Heart right ventricle (tissue), 16 donors: ENCODE measurements around the gene FUBP3. TPM values are rescaled to one million over a fixed set of nuclear protein-coding genes. Genes with fewer than 3 reads are reported as not detected.

Experiments used
- ATAC-seq, 8 donors: fragments of 200-7000 bp; cut with Tn5 transposase; one replicate each; pipeline ENCODE4 v1.9.1; 2020; ENCODE audit warnings: mild to moderate bottlenecking in 8 of 8, moderate library complexity in 8 of 8, moderate number of reproducible peaks in 1 of 8
- DNase-seq, 2 donors: peaks; one replicate each; pipeline ENCODE4 v3.0.0-alpha.2; 2020
- H3K27ac ChIP-seq, 10 donors: fragments of 200-600 bp; sonication (generic) in 2 of 10; one replicate each; pipeline versions ENCODE4 v1.5.0 to v1.8.0; 2020 to 2022; ENCODE audit warnings: mild to moderate bottlenecking in 3 of 10
- H3K27me3 ChIP-seq, 7 donors: fragments of 200-600 bp; one replicate each; pipeline ENCODE4 v1.8.0; 2021 to 2022; ENCODE audit warnings: mild to moderate bottlenecking in 2 of 7
- H3K36me3 ChIP-seq, 9 donors: fragments of 200-600 bp; sonication (generic) in 1 of 9; one replicate each; pipeline versions ENCODE4 v1.5.0 to v1.8.0; 2020 to 2022; ENCODE audit warnings: mild to moderate bottlenecking in 2 of 9
- H3K4me1 ChIP-seq, 9 donors: fragments of 200-600 bp; sonication (generic) in 1 of 9; one replicate each; pipeline versions ENCODE4 v1.5.0 to v1.8.0; 2020 to 2022; ENCODE audit warnings: mild to moderate bottlenecking in 4 of 9
- H3K4me3 ChIP-seq, 10 donors: fragments of 200-600 bp; sonication (generic) in 2 of 10; one replicate each; pipeline versions ENCODE4 v1.5.0 to v1.8.0; 2020 to 2022; ENCODE audit warnings: mild to moderate bottlenecking in 7 of 10, moderate library complexity in 2 of 10
- H3K9me3 ChIP-seq, 11 donors: fragments of 200-600 bp in 10 of 11; sonication (generic) in 2 of 11; one replicate each; pipeline versions ENCODE4 v1.5.0 to v1.8.0; 2013 to 2022; ENCODE audit warnings: mild to moderate bottlenecking in 2 of 11, control low read depth in 1 of 11, moderate library complexity in 1 of 11
- WGBS, 2 donors: extraction: QIAGEN DNeasy Blood & Tissue Kit; methylation state at CpG; one replicate each; pipeline ENCODE4 v1.1.7; 2013; ENCODE audit warnings: inconsistent platforms in 1 of 2; 5-methylcytosine and 5-hydroxymethylcytosine counted together
- intact Hi-C, 10 donors: fragments of 100-400 bp; cut with DNase I; formaldehyde crosslinking; loops; one replicate each; pipeline versions ENCODE4 v1.11.1 to v1.14.2; 2022
- polyA plus RNA-seq, 2 donors: library from polyadenylated mRNA; stranded (reverse); fragments of 200-250 nt; gene quantifications; one replicate each; pipeline ENCODE4 v1.2.3, GENCODE V29; 2013
- total RNA-seq, 10 donors: library from RNA; stranded (reverse); fragmentation: NEBNext Ultra II Directional in 3 of 10; extraction: Animal tissue kit (Norgen Biotek cat#: 25700) in 3 of 10; gene quantifications; one replicate each; pipeline versions ENCODE4 v1.2.1 to v1.2.4, GENCODE V29; 2021 to 2023
- TF ChIP-seq, protein P1 (sequence below), 9 donors: fragments of 200-600 bp; sonication (generic) in 2 of 9; IDR thresholded peaks; one replicate each; pipeline versions ENCODE4 v1.5.0 to v1.8.0; 2021 to 2022; ENCODE audit warnings: antibody characterized with exemption in 9 of 9, mild to moderate bottlenecking in 5 of 9, moderate library complexity in 1 of 9
- donor health status: Arrhythmogenic right ventricular cardiomyopathy.
- donor health status: ischemic (EF 13 %, LVEDD 7.1; RV severe dilation, severe dysfunction).
- donor health status: healthy with polysubstance abuse.
- donor health status: DM: no; HTN: yes; CAD: no.
- donor health status: DM: no; HTN: no; CAD: no.
- donor health status: ischemic (EF 25% LVEDD 6.9; RV normal size, moderate dysfunction).
- donor health status: ischemic (EF 25% LVEDD 5.7; RV mildly dilated, moderate dysfunction).
- donor health status: healthy.
- donor health status: DM: yes; HTN: yes; CAD: no.
- donor health status: Ischemic cardiomyopathy.
- donor health status: ischemic (EF 35%, LVEDD 5.7; RV mildly dilated, moderate dysfunction).
- donor health status: nonischemic (EF 11% LVEDD 7.7; RV severe dilation, severe dysfunction).
- donor health status: DM: yes; HTN: yes; CAD: no.
- donor health status: PGD.
- donor health status: ischemic (EF 29% LVEDD 5.4; RV normal size, mild dysfunction).
- donor health status: nonischemic (EF 23%, LVEDD 6.1; RV moderate dilation, normal function).

FUBP3 gene
- total and polyA plus RNA-seq, 12 donors, result 16.8 to 40.3 (median 26.9) TPM

DNA sequence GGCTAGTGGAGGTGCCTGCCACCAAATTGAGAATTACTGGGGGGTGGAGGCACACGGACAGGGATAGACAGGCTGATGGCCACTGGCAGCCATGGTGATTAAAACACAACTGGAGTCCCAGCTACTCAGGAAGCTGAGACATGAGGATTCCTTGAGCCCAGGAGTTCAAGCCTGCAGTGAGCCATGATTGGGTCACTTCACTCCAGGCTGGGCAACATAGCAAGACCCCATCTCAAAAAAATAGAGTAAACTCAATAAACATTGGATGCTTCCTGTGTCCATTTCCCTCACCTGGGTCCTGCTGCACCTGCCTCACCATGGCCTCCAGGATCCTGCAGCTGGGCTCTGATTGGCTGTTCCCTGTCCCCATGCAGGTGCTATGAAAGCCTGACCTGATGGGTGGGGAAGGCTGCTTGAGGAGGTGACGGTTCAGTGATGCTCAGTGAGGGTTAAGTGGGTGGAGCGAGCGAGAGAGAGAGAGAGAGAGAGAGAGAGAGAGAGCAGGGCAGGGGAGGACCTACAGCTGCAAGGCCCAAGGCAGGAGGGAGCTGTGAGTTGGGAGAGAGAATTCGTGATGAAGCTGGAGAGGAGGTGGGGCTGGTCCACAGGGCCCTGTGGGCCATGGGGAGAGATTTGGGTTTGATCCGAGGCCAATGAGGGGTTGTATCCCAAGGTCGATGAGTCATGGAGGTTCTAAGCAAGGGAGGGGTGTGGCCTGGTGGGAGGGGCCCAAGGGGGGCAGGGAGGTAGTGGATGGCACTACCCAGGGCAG, 36.7 kb upstream of the FUBP3 start:
- TF ChIP-seq, protein P1, sequence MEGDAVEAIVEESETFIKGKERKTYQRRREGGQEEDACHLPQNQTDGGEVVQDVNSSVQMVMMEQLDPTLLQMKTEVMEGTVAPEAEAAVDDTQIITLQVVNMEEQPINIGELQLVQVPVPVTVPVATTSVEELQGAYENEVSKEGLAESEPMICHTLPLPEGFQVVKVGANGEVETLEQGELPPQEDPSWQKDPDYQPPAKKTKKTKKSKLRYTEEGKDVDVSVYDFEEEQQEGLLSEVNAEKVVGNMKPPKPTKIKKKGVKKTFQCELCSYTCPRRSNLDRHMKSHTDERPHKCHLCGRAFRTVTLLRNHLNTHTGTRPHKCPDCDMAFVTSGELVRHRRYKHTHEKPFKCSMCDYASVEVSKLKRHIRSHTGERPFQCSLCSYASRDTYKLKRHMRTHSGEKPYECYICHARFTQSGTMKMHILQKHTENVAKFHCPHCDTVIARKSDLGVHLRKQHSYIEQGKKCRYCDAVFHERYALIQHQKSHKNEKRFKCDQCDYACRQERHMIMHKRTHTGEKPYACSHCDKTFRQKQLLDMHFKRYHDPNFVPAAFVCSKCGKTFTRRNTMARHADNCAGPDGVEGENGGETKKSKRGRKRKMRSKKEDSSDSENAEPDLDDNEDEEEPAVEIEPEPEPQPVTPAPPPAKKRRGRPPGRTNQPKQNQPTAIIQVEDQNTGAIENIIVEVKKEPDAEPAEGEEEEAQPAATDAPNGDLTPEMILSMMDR (IDR thresholded peaks at IDR 0.05), result no peak
- no peak overlapping the region for H3K27ac ChIP-seq
- no peak overlapping the region for H3K4me3 ChIP-seq
- H3K9me3 ChIP-seq, result no peaks in the 10 kb centered on the region
- DNase-seq (no peak), ATAC-seq (no peak)
- WGBS, 2 donors, result 69 to 73% methylated on average over 7 of the region's 7 CpGs
- intact Hi-C loops, result no loop called here
- H3K4me1 ChIP-seq, result peaks cover 0 to 1% (median 0%) of the 10 kb centered on the region in 9 donors
- H3K36me3 ChIP-seq, result no peaks in the 10 kb centered on the region
- peaks cover 0 to 56% (median 38%) of the 10 kb centered on the region in 7 donors for H3K27me3 ChIP-seq

GRCh38 chr9:130543368-130543767, 36.0 kb upstream of the FUBP3 start:
- no peak for DNase-seq
- TF ChIP-seq, protein P1 (IDR thresholded peaks at IDR 0.05), result no peak
- H3K27me3 ChIP-seq, result peaks cover 0 to 48% (median 32%) of the 10 kb centered on the region in 7 donors

GRCh38 chr9:130543859-130544258, 35.5 kb upstream of the FUBP3 start:
- intact Hi-C loops, result no loop called here
- Histone ChIP-seq H3K27ac (no peak overlapping the region), H3K9me3 (no peaks in the 10 kb centered on the region), H3K36me3 (no peaks in the 10 kb centered on the region), H3K4me3 (no peak overlapping the region), H3K4me1 (no peaks in the 10 kb centered on the region), H3K27me3 (peaks cover 0 to 43% (median 27%) of the 10 kb centered on the region in 7 donors)
- DNase-seq (no peak), ATAC-seq (no peak)
- TF ChIP-seq, protein P1 (IDR thresholded peaks at IDR 0.05), result no peak
- WGBS, 2 donors, result 73 to 81% methylated on average over 6 of the region's 6 CpGs

More at GRCh38 chr9:130543368-130543767, 36.0 kb upstream of the FUBP3 start:
- intact Hi-C loops, result no loop called here
- WGBS, 2 donors, result 70 to 80% methylated on average over 8 of the region's 8 CpGs
- H3K4me1 ChIP-seq, result no peaks in the 10 kb centered on the region
- no peaks in the 10 kb centered on the region for H3K9me3 ChIP-seq
- no peak overlapping the region for H3K27ac ChIP-seq
- H3K4me3 ChIP-seq, result no peak overlapping the region
- peak in 1 of 8 donors; percentile 25 for ATAC-seq
- H3K36me3 ChIP-seq, result no peaks in the 10 kb centered on the region

DNA sequence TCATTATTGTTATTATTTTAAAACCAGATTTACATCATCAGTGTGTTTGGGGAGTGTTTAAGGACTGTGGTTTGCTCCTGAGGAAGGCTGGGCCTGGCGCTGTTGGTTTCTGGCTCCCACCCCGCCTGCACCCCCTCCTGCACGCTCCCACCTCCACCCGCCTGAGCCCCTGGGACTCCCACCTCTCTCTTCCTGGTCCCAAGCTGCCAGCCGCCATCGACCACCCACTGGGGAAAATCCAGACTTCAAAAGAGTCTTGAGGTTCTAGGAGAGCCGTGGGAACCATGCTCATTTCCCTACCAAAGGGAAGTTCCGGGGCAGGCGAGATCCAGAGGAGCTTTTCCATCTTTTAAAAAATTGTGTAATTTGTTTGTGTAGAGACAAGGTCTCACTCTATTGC, 35.0 kb upstream of the FUBP3 start:
- H3K4me1 ChIP-seq, result no peaks in the 10 kb centered on the region
- H3K4me3 ChIP-seq, result no peak overlapping the region
- ATAC-seq (no peak), DNase-seq (no peak)
- intact Hi-C loops, result no loop called here
- H3K9me3 ChIP-seq, result peaks cover 0 to 5% (median 0%) of the 10 kb centered on the region in 11 donors
- TF ChIP-seq, protein P1 (IDR thresholded peaks at IDR 0.05), result no peak
- no peaks in the 10 kb centered on the region for H3K36me3 ChIP-seq
- H3K27me3 ChIP-seq, result peaks cover 0 to 38% (median 22%) of the 10 kb centered on the region in 7 donors
- H3K27ac ChIP-seq, result no peak overlapping the region
- WGBS, 2 donors, result 56 to 70% methylated on average over 9 of the region's 9 CpGs
